Measurements from ENCODE around the gene TBC1D5.
A peak's percentile ranks its signal among the peaks of the same experiment; 100 is the strongest.
"Not testable (repeated sequence)": the region's sequence is repeated elsewhere in the genome, so short reads cannot be mapped to it uniquely, and the experiment has no call there.

Gene TBC1D5

DNA sequence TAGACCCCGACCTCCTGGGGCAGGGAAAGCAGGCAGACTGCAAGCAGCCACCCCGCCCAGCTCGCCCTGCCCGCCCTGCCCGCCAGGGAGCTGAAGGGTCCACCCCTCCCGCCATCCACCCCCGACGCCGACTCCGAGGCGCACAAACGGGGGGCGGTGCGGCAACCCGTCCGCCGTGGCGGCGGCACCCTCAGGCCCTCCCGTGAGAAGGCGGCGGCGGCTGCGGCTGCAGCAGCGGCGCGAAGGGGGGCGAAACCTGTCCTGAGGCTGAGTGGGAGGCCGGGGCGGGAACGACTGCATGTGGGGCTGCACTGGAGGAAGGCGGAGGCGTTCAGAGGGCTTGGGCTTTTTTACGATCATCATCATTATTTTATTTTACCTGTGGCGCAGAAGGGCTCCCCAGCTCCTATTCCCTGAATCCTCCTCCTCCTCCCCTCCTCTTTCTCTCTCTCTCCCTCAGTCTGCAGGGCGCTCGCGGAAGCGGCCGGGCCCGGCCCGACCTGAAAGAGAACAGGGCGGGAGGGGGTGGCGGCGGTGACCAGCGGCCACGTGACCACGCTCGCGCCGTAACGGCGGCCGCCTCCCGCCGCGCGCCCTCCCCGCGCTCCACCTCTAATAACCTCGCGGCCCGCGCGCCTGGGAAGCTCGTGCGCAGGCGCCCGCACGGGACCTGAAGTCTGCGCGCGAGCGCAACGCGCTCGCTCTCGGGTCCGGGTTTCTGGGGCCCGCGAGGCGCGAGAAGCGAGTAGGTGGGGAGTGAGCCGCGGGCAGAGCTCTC is at the start of gene TBC1D5:
TSS of gene TBC1D5 (minus strand) at position 530 of the 778 bp plus-strand sequence. CDS start 234,061 bp downstream, outside the sequence.
- DNase-seq = peak; percentile 95

DNA sequence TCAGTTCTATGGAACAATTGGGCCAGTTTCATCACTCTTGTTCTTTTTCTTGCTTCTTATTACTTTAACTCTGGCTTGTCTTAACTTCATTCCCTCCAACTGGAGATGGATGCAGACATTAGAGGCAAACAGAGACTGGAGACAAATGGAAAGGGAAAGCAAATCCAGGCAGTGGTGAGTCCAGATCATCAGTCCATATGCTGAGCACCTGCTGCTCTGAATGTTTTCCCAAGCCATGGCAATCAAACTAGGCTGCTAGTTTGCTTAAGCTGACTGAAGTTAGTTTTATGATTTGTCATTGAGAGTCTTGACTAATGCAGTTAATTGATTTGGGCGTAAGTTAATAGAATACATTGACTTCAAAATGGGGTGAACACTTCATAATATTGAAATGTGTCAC is 41.0 kb upstream of the TBC1D5 start:
- DNase-seq = no peak

DNA sequence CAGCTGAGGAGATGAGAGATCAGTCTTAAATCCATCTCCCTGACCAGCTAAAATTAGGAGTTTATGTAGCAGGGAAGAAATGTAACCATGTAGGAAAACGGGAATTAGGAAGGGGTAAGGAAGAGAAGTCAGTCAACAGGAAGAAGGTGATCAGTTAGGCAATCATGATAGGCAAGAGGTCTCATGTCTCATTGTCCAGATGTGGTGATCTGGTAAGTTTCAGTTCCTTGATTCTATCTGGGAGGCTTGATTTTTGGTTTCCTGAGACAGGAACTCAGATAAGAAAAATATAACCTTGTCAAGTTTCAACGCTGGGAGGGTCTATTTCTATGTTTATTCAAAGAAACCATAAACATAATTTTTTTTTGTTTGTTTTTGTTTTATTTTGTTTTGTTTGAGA is 40.3 kb upstream of the TBC1D5 start:
- no peak for DNase-seq

DNA sequence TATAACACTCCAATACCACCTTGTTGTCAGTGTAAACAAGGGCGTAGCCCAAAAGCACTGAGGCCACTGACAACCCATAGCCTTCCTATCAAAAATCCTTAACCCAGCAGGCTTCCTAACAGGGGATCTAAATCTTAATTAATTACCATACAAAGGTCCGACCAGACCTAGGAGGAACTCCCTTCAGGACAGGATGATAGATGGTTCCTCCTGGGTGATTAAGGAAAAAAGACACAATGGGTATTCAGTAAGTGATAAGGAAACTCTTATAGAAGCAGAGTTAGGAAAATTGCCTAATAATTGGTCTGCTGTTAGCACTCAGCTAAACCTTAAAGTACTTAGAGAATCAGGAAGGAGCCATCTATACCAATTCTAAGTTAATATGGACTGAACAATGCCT is 37.9 kb upstream of the TBC1D5 start:
- not testable (repeated sequence) for DNase-seq

DNA sequence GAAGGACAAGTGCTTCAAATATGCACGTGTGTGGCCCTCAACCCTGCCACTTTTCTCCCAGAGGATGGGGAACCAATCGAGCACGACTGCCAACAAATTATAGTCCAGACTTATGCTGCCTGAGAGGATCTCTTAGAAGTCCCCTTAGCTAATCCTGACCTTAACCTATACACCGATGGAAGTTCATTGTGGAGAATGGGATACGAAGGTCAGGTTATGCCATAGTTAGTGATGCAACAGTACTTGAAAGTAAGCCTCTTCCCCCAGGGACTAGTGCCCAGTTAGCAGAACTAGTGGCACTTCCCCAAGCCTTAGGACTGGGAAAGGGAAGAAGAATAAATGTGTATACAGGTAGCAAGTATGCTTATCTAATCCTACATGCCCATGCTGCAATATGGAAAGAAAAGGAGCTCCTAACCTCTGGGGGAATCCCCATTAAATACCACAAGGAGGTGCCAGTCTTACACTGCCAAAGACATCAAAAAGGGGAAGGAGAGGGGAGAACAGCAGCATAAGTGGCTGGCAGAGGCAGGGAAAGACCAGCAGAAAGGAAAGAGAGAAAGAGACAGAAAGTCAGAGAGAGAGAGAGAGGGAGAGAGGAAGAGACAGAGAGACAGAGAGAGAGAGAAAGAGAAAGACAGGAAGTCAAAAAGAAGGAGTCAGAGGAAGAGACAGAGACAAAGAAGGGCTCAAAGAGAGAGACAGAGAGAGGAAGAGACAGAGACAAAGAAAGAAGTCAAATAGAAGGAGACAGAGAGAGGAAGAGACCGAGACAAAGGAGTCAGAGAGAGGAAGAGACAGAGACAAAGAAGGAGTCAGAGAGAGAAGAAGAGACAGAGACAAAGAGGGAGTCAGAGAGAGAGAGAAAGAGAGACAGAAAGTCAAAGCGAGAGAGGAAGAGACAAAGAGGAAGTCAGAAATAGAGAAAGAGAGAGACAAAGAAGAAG is 37.1 kb upstream of the TBC1D5 start:
- not testable (repeated sequence) for DNase-seq

DNA sequence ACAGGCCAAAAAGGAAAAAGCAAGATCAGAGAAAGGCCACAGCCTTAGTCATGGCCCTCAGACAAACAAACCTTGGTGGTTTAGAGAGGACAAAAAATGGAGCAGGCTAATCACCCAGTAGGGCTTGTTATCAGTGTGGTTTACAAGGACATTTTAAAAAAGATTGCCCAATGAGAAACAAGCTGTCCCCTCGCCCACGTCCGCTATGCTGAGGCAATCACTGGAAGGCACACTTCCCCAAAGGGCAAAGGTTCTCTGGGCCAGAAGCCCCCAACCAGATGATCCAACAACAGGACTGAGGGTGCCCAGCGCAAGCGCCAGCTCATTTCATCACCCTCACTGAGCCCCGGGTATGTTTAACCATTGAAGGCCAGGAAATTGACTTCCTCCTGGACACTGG is 34.9 kb upstream of the TBC1D5 start:
- DNase-seq = not testable (repeated sequence)

GRCh38 chr3:17775073-17775472 is 32.6 kb upstream of the TBC1D5 start:
- DNase-seq = no peak

DNA sequence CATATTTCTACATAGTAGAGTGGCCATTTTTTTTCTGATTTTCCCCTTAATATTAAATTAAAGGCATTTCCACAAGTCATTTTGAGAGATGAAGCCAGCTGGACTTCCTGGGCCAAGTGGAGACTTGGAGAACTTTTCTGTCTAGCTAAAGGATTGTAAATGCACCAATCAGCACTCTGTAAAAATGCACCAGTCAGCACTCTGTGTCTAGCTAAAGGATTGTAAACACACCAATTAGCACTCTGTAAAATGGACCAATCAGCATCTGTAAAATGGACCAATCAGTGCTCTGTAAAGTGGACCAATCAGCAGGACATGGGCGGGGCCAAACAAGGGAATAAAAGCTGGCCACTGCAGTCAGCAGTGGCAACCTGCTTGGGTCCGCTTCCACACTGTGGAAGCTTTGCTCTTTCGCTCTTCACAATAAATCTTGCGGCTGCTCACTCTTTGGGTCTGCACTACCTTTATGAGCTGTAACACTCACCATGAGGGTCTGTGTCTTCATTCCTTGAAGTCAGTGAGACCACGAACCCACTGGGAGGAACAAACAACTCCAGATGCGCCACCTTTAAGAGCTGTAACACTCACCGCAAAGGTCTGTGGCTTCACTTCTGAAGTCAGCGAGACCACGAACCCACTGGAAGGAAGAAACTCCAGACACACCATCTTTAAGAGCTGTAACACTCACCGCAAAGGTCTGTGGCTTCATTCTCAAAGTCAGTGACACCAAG is 31.9 kb upstream of the TBC1D5 start:
- DNase-seq = not testable (repeated sequence)

DNA sequence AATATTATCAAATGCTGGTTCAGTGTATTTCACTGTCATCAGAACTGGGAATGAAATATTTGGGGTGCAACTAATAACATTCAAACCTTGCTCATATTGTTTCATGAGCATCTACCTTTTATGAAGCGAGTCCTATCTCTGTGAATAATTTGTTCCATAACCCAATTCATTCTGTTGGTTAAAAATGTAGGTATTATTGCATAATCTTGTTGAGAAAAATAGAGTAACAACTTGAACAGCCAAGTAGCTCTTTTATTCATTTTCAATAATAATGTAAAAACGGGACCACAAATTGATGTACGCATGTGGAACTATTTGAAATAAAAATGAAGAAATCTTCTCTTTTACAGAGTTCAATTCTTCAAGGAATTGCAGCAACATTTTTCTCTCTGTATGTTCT is 30.1 kb upstream of the TBC1D5 start:
- no peak for DNase-seq

- DNase-seq = no peak
These were observed 29.0 kb upstream of the TBC1D5 start for GRCh38 chr3:17771177-17772017.

DNA sequence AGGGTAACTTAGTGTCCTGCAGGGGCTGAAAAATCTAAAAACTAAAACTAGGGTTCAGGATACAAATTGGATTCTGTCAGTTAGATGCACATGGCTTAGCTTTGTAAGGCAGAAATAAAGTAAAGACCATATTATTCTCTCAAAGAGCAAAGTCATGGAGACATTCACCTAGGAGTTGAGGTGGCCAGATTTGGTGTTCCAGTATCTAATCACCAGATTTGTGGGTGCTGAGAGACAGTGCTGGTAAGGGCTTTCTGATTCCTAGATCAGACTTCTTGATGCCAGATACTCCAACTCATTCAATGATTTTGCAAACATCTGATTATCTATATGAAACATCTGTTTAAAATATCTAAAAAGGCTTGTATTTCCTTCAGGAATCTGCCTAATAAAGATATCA is 28.3 kb upstream of the TBC1D5 start:
- DNase-seq = no peak

GRCh38 chr3:17765819-17766472 is 23.5 kb upstream of the TBC1D5 start:
- DNase-seq = no peak

- no peak for DNase-seq
These were observed 19.1 kb upstream of the TBC1D5 start for GRCh38 chr3:17761563-17761962.

GRCh38 chr3:17759901-17760300 is 17.5 kb upstream of the TBC1D5 start:
- no peak for DNase-seq

GRCh38 chr3:17755836-17756235 is 13.4 kb upstream of the TBC1D5 start:
- no peak for DNase-seq

DNA sequence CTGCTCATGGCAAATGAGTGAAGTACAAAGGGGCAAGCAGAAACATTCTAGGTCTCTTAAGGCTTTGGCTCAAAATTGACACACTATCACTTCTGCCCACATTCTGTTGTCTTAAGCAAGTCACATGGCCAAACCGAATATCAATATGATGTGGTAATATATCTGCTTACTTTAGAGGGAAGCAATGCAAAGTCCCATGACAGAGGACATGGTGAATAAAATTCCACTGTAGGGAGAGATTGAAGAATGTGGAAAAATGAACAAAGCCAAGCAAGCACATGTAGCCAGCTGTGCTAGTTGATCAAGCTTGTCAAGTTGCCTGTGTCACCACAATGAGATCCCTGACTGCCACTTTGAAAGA is 11.2 kb upstream of the TBC1D5 start:
- no peak for DNase-seq

- DNase-seq = no peak
These were observed 10.6 kb upstream of the TBC1D5 start for GRCh38 chr3:17752876-17753631.

- no peak for DNase-seq
These were observed 10.0 kb upstream of the TBC1D5 start for GRCh38 chr3:17752436-17752835.

GRCh38 chr3:17749705-17750293 is 7.4 kb upstream of the TBC1D5 start:
- no peak for DNase-seq

- DNase-seq = no peak
These were observed 6.8 kb upstream of the TBC1D5 start for GRCh38 chr3:17749281-17749680.

GRCh38 chr3:17747890-17748247 is 5.4 kb upstream of the TBC1D5 start:
- no peak for DNase-seq
